ENCODE data around the gene HTATIP2.

The HTATIP2 gene

DNA sequence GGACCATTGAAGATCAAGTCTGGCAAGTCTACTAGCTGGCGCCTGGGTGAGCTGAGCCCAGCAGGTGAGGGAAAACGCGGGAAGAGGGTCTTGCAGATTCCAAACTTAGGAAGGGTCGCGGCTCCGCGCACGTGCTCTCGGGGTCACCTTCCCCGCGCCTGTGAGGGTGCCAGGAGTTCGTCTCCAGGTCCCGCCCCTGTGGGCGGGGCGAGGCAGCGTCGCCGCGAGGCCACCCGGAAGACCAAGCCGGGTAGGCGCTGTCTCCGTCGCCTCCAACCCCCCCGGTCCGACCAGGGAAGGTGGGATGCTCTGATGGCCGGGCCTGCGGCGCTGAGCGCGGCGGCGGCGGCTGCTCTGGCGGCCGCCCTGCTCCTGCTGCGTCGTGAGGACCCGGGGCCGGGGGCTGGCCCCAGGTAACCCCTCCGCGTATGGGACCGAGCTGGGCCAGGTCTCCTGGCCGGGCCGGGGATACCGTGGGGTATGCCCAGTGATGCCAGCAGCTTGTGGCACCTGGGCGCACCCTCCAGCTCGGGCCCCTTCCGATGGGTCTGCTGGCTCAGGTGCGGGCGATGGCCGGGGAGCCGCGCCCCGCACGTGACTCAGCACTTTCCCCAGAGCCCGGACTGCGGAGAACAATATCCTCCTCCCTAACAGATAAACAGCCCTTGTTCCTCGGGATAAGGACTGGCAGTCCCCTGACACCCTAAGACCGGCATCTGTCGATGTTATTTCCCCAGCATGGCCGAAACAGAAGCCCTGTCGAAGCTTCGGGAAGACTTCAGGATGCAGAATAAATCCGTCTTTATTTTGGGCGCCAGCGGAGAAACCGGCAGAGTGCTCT is at the start of gene HTATIP2:
TSS of gene HTATIP2 (plus strand) at position 215 of the 841 bp plus-strand sequence. CDS start at position 739, 524 bp downstream.
- TF ChIP-seq GATA2 (IDR thresholded peaks at IDR 0.05; ENCODE audit: low read depth, low read length) (no peak), GATA3 (IDR thresholded peaks at IDR 0.05; ENCODE audit: low read depth, low read length) (no peak)

DNA sequence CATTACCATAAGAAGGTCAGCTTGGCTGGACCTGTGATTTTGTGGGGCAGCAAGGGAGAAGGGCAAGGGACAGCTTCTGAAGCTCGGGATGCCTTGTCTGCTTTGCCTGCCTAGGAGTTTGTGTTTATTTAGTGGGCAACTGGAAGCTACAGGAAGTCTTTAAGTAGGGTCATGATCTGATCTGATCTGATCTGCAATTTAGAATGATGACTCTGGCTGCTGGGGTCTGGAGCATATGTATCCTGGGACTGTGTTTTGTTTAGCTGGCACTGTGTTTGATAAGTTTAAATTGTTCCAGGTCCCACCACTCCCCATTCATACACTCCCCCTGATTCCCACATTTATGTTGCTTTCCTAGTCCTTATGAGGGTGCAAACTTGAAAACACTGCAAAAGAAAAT is 47.7 kb upstream of the HTATIP2 start:
- TF ChIP-seq GATA3 (IDR thresholded peaks at IDR 0.05; ENCODE audit: low read depth, low read length) = peak; percentile 85
- TF ChIP-seq GATA2 (IDR thresholded peaks at IDR 0.05; ENCODE audit: low read depth, low read length) = peak; percentile 87

DNA sequence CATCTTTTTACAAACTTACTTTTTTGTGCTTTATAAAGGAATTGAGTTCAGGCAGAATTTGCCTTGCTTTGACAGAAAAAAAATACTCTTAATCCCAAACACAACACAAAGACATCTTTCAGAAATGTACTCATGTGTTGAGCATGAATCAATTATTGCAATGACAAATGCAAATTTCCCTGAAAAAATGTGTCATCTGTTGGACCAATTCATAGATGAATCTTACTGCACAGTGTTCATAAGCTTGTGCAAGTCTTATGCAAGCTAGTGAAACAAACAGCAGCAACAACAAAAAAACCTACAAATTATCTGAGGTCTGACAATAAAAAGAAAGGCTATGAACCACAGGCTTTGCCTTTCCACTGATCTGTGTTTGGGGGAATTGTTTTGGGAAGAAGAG is 42.3 kb upstream of the HTATIP2 start:
- no peak for TF ChIP-seq GATA3 (IDR thresholded peaks at IDR 0.05; ENCODE audit: low read depth, low read length)
- no peak for TF ChIP-seq GATA2 (IDR thresholded peaks at IDR 0.05; ENCODE audit: low read depth, low read length)

DNA sequence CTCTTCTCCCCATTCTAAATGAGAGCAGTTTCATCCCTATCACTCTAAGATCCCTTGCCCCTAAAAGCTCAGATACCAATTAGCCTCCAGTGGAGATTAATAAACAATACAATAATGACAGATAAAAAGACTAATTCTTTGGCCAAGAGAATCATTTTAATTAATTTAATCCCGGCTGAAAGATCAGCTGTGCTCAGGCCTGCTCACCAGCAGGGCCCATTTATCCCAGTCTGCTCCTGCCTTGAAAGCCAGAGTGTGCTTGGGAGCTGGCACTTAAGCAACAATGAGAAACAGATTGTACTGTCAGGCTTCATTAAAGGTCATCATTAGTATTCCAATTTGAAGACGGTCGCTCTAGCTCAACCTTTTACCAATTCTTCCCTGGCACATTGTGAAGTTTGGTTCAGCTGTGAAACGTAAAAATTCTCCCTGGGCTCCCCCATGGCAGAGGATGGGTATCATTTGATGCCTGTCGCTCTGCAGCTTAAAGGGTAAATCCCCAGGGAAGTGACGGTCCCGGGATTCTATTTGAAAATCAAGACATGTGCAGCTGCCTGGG is 36.1 kb upstream of the HTATIP2 start:
- TF ChIP-seq GATA3 (IDR thresholded peaks at IDR 0.05; ENCODE audit: low read depth, low read length) = no peak
- TF ChIP-seq GATA2 (IDR thresholded peaks at IDR 0.05; ENCODE audit: low read depth, low read length) = no peak

DNA sequence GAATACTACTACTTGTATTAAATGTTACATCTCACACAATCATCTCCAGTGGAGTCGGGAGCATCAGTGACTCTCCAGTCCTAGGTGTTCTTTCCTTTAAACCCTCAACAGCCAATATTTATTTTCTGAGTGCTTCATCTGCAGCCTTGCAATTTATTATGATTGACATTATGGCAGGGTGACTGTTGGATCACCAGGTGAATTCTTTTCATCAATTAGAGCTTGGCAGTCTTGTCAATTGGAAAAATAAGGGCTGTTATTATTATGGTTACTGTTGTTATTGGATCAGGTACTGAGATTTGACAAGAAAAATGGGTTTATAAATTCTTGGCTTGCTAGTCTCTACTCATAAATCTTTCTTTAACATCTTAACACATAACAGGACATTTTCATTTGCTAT is 27.5 kb upstream of the HTATIP2 start:
- TF ChIP-seq GATA3 (IDR thresholded peaks at IDR 0.05; ENCODE audit: low read depth, low read length) (no peak), GATA2 (IDR thresholded peaks at IDR 0.05; ENCODE audit: low read depth, low read length) (no peak)

DNA sequence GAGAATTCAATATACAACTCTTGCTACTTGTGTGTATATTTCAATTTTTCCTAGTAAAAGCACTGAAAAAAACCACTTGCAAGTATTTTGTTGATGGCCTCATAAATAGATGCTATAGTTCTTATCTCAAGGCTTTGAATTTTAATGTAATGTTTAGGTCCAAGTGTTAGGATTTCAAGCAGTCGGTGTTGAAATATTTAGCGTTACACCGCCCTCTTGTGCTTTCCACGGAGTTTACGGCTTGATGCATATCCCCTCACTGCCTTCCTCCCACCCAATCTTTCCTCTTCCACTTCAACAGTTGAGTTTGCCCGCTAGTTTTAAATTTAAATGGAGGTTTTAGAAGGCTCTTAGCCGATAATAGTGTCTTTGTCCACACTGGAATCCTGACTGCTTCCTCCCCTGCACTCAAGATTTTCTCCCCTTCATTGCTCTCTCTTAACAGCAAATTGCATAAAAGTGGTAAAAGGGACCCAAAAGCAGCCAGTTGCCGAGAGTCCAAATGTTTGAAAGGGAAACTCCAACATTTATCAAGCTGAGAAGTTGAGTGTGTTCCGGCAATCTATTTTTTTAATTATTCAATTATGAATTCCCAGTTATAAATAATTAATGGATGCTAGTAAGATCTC is 25.9 kb upstream of the HTATIP2 start:
- TF ChIP-seq GATA3 (IDR thresholded peaks at IDR 0.05; ENCODE audit: low read depth, low read length) (no peak), GATA2 (IDR thresholded peaks at IDR 0.05; ENCODE audit: low read depth, low read length) (no peak)

DNA sequence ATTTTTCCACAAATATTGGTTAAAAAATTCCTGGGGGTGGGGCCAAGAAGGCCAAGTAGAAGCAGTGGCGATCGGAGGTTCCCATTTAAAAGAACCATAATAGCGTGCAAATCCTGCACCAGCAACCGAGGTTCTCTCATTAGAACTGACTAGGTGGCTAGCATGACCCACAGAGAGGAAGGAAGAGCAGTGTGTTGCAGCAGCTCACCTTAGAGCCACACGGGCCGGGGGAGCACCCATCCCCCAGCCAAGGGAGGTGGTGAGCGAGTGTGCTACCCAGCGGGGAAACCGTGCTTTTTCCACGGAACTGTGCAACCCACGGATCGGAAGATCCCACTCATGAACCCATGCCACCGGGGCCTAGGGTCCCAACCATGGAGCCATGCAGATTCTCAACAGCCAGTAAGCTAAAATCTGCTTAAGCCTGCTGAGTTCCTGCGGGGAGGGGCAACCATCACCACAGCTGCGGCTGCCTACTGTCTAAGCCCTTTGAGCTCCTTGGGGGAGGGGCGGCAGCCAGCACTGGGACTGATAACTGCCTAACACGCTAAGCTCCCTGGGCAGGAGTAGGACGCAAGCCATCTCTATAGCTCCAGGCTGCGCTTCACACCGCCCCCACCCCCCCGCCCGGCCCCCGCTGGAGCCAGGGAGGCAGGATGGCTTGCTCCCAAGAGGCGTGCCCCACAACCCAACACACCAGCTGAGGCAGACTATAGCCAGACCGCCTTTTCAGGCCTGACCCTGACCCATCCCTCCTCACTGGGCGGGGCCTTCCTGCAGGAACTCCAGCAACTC is 21.0 kb upstream of the HTATIP2 start:
- TF ChIP-seq GATA3 (IDR thresholded peaks at IDR 0.05; ENCODE audit: low read depth, low read length) (no peak), GATA2 (IDR thresholded peaks at IDR 0.05; ENCODE audit: low read depth, low read length) (no peak)

DNA sequence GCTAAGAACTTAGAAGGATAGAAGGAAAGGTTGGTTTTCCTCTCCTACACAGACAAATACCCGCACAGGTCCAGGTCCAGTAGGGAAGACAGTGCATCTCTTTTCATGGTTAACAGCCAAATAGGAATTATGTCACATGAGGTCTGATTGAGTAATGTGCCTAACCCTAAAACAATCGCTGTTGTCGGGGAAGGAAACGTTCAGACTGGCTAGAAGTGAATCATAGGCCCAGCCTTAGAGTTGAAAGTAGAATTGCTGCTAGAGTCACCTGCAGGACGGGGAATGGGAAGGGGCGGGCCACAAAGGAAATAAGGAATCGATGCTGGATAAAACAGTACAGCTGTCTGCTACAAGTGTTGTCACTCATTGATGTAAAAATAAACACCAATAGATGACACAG is 12.4 kb upstream of the HTATIP2 start:
- TF ChIP-seq GATA3 (IDR thresholded peaks at IDR 0.05; ENCODE audit: low read depth, low read length) (no peak), GATA2 (IDR thresholded peaks at IDR 0.05; ENCODE audit: low read depth, low read length) (no peak)

DNA sequence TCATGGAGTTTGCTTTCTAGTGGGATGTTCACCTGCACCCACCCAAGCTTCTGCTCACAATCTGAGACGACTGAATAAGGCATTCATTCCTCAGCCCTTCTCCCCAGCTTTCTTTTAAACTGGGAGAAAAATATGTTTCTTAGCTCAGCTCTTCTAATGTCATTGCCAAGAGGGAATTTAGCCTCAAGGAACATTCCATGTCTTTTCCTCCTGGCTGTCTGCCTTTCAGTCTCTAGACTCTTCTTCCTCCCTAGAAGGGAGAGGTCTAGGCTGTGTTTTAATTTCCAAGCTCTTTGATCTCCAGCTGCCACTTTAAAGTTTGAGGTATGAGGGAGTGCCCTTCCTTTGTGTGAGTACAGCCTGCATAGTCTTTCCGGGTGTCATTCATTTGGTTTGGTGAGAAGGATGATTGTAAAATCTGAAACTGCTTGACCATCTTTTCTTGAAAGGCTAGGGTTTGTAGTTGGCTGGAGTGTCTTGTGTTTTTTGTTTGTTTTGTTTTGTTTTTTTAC is 11.7 kb upstream of the HTATIP2 start:
- TF ChIP-seq GATA2 (IDR thresholded peaks at IDR 0.05; ENCODE audit: low read depth, low read length) = no peak
- TF ChIP-seq GATA3 (IDR thresholded peaks at IDR 0.05; ENCODE audit: low read depth, low read length) = no peak

DNA sequence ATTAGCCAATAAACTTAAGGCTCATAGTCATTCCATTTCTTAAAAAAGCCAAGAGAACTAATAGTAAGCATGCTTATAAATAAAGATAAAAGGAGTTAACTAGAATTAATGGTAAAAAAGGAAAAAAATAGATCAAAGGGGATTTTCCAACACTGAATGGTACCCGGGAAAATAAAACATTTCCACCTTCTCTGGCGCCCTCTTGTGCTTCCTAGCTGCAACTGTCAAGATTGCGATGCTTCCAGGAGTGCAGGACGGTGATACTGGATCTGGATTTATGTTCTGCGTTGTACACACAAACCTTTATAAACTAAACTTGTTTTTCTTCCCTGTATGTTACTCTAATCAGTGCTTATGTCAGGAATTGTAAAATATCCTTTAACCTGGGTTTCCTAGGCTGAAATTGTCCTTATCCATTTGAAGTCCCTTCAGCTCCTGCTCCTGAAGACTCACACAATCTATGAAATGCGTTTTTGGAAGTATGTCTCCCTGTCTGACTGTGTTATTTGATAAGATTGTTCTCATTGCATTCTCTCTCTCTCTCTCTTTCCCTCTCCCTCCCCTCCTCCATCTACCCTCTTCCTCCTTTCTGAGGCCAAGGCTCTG is 9.6 kb upstream of the HTATIP2 start:
- no peak for TF ChIP-seq GATA3 (IDR thresholded peaks at IDR 0.05; ENCODE audit: low read depth, low read length)
- no peak for TF ChIP-seq GATA2 (IDR thresholded peaks at IDR 0.05; ENCODE audit: low read depth, low read length)

DNA sequence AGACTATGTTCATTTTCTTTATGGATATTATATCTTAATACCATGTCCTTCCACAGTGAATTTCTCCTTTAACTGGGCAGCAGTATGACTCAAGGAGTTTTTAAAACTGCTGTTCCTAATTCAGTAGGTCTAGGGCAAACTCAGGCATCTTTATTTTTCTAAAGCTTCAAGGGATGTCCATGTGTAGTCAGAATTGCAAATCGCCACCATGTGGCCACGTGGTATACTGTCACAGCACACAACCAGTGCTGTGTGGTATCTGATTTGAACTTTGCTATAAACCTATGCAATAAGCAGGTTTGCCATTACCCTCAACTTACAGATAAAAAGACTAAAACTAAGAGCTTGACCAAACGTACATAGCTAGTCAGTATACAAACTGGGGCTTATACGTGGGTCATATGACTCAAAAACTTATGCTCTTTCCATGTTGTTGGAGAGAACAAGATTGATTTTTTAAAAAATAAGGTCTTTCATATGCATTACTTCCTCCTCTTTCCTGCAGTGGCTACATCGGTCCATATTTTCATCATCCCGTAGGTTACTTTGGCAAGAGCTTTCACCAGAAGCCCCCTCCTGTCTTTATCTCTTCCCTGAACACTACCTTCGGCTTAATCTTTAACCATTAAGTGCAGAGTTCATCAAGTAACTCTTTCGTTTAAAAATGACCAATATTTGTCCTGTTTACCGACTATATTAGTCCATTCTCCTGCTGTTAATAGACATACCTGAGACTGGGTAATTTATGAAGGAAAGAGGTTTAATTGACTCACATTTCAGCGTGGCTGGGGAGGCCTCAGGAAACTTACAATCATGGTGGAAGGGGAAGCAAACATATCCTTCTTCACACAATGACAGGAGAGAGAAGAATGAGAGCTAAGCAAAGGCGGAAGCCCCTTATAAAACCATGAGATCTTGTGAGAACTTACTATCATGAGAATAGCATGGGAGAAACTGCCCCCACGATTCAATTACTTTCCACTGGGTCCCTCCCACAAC is 8.0 kb upstream of the HTATIP2 start:
- TF ChIP-seq GATA3 (IDR thresholded peaks at IDR 0.05; ENCODE audit: low read depth, low read length) (no peak), GATA2 (IDR thresholded peaks at IDR 0.05; ENCODE audit: low read depth, low read length) (no peak)

DNA sequence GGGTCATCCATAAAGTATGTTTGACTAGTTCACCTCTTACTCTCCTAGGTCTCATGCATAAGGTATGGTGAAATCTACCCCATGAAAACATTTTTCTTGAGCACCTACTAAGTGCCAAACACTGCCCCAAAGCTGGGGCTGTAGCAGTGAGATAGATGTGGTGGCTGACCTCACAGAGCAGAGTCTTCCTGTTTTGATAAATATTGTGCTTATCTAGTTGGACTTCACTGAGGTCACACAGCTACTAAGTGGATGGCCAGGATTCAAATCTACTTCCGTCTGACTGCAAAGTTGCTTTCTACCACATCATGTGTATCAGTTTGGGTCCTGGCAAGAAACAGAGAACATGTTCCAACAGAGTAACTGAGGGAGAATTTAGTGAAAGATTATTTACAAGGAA is 6.4 kb upstream of the HTATIP2 start:
- TF ChIP-seq GATA2 (IDR thresholded peaks at IDR 0.05; ENCODE audit: low read depth, low read length) (no peak), GATA3 (IDR thresholded peaks at IDR 0.05; ENCODE audit: low read depth, low read length) (no peak)
